HG03095 (cell line): ENCODE measurements around the gene CTDNEP1.

Source experiments
- ATAC-seq: cut with Tn5 transposase; IDR thresholded peaks from one replicate; pipeline ENCODE4 v1.9.1; 2021; ENCODE audit warnings: moderate library complexity; ENCODE audit not compliant: unreplicated experiment

Gene CTDNEP1

GRCh38 chr17:7216242-7217112 lies 35.1 kb downstream of the CTDNEP1 start:
- no peak for ATAC-seq

- ATAC-seq, result no peak
These were observed 35.8 kb downstream of the CTDNEP1 start for GRCh38 chr17:7215652-7216180.

- ATAC-seq, result no peak
These were observed 36.3 kb downstream of the CTDNEP1 start for GRCh38 chr17:7215136-7215638.

GRCh38 chr17:7214300-7215135 lies 37.0 kb downstream of the CTDNEP1 start:
- peak; percentile 68 for ATAC-seq

GRCh38 chr17:7213895-7214299 lies 37.6 kb downstream of the CTDNEP1 start:
- no peak for ATAC-seq

- ATAC-seq, result no peak
These were observed 39.9 kb downstream of the CTDNEP1 start for GRCh38 chr17:7211491-7212273.

GRCh38 chr17:7208754-7209460 lies 42.6 kb downstream of the CTDNEP1 start:
- no peak for ATAC-seq

GRCh38 chr17:7208027-7208571 lies 43.4 kb downstream of the CTDNEP1 start:
- no peak for ATAC-seq

GRCh38 chr17:7207120-7208001 lies 44.2 kb downstream of the CTDNEP1 start:
- no peak for ATAC-seq

- no peak for ATAC-seq
These were observed 46.0 kb downstream of the CTDNEP1 start for GRCh38 chr17:7205561-7205960.

GRCh38 chr17:7204828-7205461 lies 46.6 kb downstream of the CTDNEP1 start:
- peak; percentile 61 for ATAC-seq

GRCh38 chr17:7204336-7204735 lies 47.2 kb downstream of the CTDNEP1 start:
- no peak for ATAC-seq

- ATAC-seq, result no peak
These were observed 48.1 kb downstream of the CTDNEP1 start for GRCh38 chr17:7203391-7203790.

GRCh38 chr17:7196651-7197401 lies 54.7 kb downstream of the CTDNEP1 start:
- ATAC-seq, result no peak

- ATAC-seq, result no peak
These were observed 55.6 kb downstream of the CTDNEP1 start for GRCh38 chr17:7195971-7196370.
